Fibroblast of the conjunctiva (primary cell): ENCODE data around the gene CMYA5.

Experiments
- DNase-seq: peaks from one replicate; pipeline ENCODE4 v3.0.0-alpha.2; 2010; ENCODE audit warnings: low read depth

The CMYA5 gene

GRCh38 chr5:79834754-79835714 is 145.4 kb downstream of the CMYA5 start:
- no peak for DNase-seq

DNA sequence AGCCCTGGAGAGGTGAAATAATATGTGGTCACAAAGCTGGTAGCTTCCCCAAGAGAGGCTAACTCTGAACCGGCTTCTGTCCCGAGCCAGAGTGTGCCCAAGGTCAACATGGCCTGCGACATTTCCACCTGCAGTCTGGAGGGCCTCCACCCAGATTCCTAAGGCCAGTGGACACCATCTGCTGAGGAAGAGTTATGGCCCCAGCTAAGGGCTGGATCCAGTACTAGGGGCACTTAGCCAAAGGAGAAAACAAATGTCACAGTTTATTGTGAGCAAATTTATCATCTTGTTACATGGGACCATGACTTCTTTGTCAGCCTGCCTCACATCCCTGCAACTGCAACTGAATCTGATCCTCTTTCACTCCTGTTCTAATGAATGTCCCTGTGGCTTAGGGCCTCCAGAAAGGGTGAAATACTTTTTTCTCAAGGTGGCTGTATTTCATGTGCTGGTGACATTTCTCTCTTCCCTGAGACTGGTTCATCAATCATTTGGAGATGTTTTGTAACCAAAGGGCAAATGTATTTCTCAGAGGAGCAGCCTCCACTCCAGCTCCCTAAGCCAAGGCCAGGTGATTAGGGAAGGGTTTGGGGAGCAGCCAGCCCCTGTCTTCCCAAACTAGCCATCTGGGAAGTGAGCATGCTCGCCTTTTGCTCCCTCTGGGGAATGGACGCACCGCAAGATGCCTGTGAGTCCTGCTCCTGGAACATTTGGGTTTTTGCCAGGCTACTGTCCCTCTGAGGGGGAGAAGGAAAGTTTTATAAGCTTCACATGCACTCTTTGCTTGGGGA is 148.3 kb downstream of the CMYA5 start:
- DNase-seq: no peak

DNA sequence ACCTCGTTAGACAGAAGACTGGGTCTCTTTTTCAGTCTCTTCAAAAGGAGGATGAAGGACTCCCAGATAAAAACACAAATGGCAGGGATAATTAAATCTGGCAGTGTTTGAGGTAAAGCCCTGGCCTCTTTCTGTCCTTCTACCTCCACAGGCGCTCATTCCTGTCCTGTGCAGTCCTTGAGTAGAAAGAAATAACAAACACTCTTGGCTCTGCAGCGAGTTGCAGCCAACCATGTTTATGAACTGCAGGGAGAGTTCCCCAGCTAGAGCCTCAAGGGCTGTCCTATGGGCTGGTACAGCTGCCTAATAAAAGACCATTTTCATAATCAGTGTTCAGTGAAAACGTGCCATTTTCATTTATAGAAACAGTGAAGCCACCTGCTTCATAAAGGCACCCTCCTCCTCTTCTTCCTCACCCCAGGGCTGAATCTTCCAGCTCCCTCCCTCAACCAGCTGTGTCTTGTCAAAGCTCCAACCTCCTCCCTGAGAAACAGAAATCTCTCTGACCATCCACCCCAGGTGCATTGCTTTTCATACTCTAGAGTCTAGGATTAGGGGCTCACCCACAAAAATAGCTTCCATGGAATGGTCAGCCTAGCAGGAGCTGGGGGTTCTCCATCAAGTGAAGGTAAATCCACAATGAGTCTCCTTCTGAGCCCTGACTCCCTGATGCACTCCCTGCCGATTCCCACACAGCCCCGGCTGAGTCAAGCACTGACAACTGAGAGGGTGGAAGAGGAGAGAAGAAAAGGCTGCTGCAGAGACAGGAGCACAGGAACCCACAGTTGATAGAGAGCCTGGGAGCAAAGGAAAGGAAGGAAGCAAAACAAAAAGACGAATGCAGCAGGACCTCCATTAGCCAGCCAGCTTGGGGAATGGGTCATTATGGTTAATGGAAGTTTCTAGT is 150.7 kb downstream of the CMYA5 start:
- no peak for DNase-seq

- no peak for DNase-seq
Measured at GRCh38 chr5:79841172-79841571, 151.5 kb downstream of the CMYA5 start.

DNA sequence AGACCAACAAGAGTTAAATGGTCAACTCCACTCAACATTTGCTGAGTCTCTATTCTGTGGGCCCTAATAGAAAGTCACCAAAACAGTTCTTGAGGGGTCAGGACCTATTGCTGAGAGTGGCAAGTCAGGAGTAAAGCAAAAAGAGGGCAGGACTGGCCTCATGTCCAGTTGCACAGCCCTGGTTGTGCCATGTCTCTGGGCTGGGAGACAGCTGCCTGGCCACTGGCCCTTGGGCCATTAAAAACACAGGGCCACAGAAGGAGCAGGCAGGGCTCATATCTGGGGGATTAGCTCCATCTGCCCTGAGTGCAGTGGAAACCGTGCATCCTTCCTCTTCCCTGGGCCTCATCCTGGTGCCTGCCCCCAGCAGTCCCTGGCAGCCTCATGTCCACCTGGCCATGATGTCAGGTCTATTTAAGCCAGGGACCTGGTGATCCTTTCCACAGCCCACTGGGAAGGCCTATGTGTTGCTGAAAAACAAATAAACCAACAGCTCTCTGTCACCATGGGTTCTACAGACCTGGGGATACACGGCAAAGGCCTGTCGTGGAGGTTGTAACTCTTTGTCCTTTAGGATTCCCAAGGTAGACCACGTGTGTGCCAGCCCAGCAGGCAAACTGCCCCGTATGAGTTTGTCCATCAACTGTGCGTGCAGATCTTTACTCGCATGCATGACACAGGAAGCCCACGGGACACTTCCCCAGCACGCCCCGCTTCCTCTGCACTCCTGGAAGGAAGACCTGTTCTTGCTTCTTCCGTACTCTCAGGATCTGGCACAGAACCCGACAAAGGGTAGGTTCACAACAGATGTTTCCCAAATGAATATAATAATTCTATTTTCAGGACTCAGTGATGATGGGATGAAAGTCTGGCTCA is 152.6 kb downstream of the CMYA5 start:
- no peak for DNase-seq

GRCh38 chr5:79842991-79843390 is 153.4 kb downstream of the CMYA5 start:
- DNase-seq: no peak

DNA sequence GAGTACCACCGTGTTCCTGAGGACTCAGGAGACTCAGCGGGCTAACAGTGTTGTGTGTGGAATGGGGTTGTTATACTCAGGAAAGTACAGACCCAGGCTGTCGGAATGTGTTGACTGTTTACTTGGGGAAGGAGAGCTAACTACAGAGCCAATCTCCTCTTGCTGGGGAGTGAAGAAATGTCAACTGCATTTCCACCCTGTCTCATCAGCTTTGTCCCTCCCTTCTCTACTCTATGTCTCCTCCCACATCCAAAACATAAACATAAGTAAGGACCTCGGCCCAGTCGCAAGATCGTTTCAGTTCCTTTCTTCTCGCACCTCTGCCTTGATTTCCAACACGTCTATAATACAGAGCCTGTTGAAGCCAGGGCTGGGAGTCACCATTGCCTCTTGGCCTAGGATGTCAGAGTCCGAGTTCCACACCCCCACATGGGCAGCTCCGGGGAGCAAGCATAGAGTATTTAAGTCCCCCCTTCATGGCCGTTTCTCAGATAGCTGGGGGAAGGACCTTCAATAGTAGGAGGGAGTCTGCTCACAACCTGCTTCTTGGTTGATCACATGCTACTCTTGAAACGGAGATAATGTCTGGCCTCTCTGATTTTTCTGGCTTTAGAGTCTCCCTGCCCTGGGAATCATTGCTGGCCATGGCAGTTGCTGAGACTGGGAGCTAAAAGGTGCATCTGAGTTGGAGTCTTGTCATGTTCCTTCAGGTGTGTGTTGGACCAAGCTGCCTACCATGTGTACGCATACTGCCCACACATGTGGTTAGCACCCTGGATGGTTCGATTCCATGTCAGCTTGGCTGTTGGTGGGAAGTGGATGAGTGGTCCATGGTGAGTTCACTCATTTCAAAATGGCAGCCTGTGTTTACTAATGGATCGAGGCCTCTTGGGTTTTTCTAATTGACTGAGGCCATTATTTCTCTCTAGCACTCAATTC is 154.1 kb downstream of the CMYA5 start:
- no peak for DNase-seq

DNA sequence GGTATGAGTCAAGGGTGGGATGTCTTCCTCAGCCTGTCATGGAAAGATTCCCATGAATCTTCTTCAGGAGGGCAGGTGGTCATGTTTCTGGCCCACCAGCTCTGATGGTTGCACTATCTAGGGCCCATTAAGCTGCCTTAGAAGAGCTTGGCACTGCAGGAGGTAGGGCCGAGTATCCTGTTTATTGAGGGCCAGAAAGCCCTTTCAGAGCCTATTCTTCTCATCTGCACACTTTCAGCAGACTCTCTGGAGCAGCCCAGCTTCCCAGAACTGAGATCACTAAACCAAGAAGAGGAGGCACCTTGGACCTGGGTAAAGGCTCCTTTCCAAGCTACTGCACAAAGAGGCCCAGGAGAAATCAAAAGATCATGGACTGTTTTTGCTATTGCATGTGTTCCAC is 154.9 kb downstream of the CMYA5 start:
- no peak for DNase-seq

GRCh38 chr5:79845448-79846197 is 156.0 kb downstream of the CMYA5 start:
- peak; percentile 69 for DNase-seq

- DNase-seq: no peak
Measured at GRCh38 chr5:79846198-79846521, 156.5 kb downstream of the CMYA5 start.

DNA sequence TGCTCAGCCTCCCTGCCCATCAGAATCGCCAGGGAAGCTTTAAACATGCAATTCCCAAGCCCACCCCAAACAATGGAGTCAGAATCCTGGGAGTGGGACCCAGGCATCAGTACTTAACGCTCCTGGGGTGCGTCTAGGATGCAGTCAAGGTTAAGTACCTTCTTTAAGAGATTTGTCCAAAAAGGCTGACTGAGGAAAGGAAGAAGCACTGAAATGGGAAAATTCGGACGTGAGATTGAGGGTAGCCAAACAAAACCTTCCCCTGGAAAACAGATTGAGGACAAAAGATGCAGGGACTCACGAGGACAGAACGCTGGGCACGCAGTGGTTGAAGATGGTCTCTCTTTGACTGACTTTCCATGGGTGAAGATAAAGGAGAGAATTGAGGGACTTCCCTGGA is 157.9 kb downstream of the CMYA5 start:
- no peak for DNase-seq

DNA sequence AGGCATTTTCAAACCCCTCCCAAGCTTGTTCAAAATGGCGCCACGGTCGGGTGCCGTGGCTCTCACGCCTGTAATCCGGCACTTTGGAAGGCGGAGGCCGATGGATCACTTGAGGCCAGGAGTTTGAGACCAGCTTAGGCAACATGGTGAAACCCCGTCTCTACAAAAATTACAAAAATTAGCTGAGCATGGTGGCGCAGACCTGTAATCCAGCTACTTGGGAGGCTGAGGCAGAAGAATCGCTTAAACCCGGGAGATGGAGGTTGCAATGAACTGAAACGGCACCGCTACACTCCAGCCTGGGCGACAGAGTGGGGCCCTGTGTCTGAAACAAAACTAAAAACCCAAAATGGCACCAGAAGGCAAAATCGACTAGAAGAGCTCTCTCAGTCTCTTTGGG is 159.4 kb downstream of the CMYA5 start:
- no peak for DNase-seq
